Chondrocyte (in vitro differentiated cells): ENCODE data around the gene NEGR1. TPM values are rescaled to one million over a fixed set of nuclear protein-coding genes. Genes with fewer than 3 reads are reported as not detected.

Source experiments
- DNase-seq: peaks from one replicate; pipeline ENCODE4 v3.0.0; 2021; ENCODE audit warnings: mixed read lengths, low spot score
- H3K27ac Mint-ChIP-seq: one replicate; pipeline ENCODE4 v1.8.0; 2021; ENCODE audit warnings: mild to moderate bottlenecking, moderate library complexity, mixed read lengths; ENCODE audit not compliant: unreplicated experiment
- H3K27me3 Mint-ChIP-seq: 2 replicates; pipeline ENCODE4 v1.8.0; 2021; ENCODE audit warnings: low read depth, mixed read lengths
- H3K36me3 Mint-ChIP-seq: 2 replicates; pipeline ENCODE4 v1.8.0; 2021; ENCODE audit warnings: low read depth, mixed read lengths
- H3K4me1 Mint-ChIP-seq: 2 replicates; pipeline ENCODE4 v1.8.0; 2021; ENCODE audit warnings: low read depth, mild to moderate bottlenecking, mixed read lengths
- H3K4me3 Mint-ChIP-seq: one replicate; pipeline ENCODE4 v1.8.0; 2021; ENCODE audit warnings: mild to moderate bottlenecking, moderate library complexity, mixed read lengths; ENCODE audit not compliant: unreplicated experiment
- H3K9me3 Mint-ChIP-seq: 2 replicates; pipeline ENCODE4 v1.8.0; 2021; ENCODE audit warnings: low read depth, mixed read lengths
- CTCF ChIP-seq: fragments of 200-600 bp; sonication (generic); IDR thresholded peaks from 2 replicates; pipeline ENCODE4 v1.5.0; 2021; ENCODE audit warnings: antibody characterized with exemption, mild to moderate bottlenecking, moderate library complexity
- total RNA-seq: library from RNA; stranded (reverse); gene quantifications from 3 replicates; pipeline ENCODE4 v1.2.1, GENCODE V29; 2021

The NEGR1 gene
- total RNA-seq, 1 donor from 2014 or later: 7.7 TPM

GRCh38 chr1:71362691-71363090, 919.6 kb downstream of the NEGR1 start:
- TF ChIP-seq CTCF: no peak
- Mint-ChIP-seq H3K36me3 (no peaks in the 10 kb centered on the region), H3K27ac (no peak overlapping the region), H3K27me3 (no peaks in the 10 kb centered on the region), H3K9me3 (peaks cover 13% of the 10 kb centered on the region), H3K4me1 (no peaks in the 10 kb centered on the region), H3K4me3 (no peak overlapping the region)
- DNase-seq: no peak

GRCh38 chr1:71362076-71362475, 920.3 kb downstream of the NEGR1 start:
- no peak for TF ChIP-seq CTCF
- H3K4me1 Mint-ChIP-seq: no peaks in the 10 kb centered on the region
- no peak for DNase-seq
- H3K4me3 Mint-ChIP-seq: no peak overlapping the region
- H3K36me3 Mint-ChIP-seq: no peaks in the 10 kb centered on the region
- H3K9me3 Mint-ChIP-seq: peaks cover 13% of the 10 kb centered on the region
- H3K27me3 Mint-ChIP-seq: no peaks in the 10 kb centered on the region
- H3K27ac Mint-ChIP-seq: no peak overlapping the region

GRCh38 chr1:71357708-71358107, 924.6 kb downstream of the NEGR1 start:
- no peak for TF ChIP-seq CTCF
- Mint-ChIP-seq H3K36me3 (no peaks in the 10 kb centered on the region), H3K9me3 (peaks cover 16% of the 10 kb centered on the region), H3K4me1 (no peaks in the 10 kb centered on the region), H3K27ac (no peak overlapping the region), H3K27me3 (no peaks in the 10 kb centered on the region), H3K4me3 (no peak overlapping the region)
- no peak for DNase-seq

- H3K36me3 Mint-ChIP-seq: no peaks in the 10 kb centered on the region
Measured at GRCh38 chr1:71351438-71351837, 930.9 kb downstream of the NEGR1 start.

GRCh38 chr1:71350805-71351204, 931.5 kb downstream of the NEGR1 start:
- no peaks in the 10 kb centered on the region for H3K4me1 Mint-ChIP-seq
- no peak for TF ChIP-seq CTCF
- H3K36me3 Mint-ChIP-seq: no peaks in the 10 kb centered on the region
- no peaks in the 10 kb centered on the region for H3K27me3 Mint-ChIP-seq
- H3K4me3 Mint-ChIP-seq: no peak overlapping the region
- H3K9me3 Mint-ChIP-seq: peaks cover 3% of the 10 kb centered on the region
- DNase-seq: no peak
- no peak overlapping the region for H3K27ac Mint-ChIP-seq

More at GRCh38 chr1:71351438-71351837, 930.9 kb downstream of the NEGR1 start:
- no peak for TF ChIP-seq CTCF
- Mint-ChIP-seq H3K27ac (no peak overlapping the region), H3K9me3 (peaks cover 3% of the 10 kb centered on the region), H3K27me3 (no peaks in the 10 kb centered on the region), H3K4me3 (no peak overlapping the region), H3K4me1 (no peaks in the 10 kb centered on the region)
- DNase-seq: no peak
